Measurements from ENCODE around the gene ABHD15. TPM values are rescaled to one million over a fixed set of nuclear protein-coding genes. Genes with fewer than 3 reads are reported as not detected.

The ABHD15 gene
- total RNA-seq, 4 donors from 2014 or later: 6.8 to 18.3 (median 11.9) TPM

DNA sequence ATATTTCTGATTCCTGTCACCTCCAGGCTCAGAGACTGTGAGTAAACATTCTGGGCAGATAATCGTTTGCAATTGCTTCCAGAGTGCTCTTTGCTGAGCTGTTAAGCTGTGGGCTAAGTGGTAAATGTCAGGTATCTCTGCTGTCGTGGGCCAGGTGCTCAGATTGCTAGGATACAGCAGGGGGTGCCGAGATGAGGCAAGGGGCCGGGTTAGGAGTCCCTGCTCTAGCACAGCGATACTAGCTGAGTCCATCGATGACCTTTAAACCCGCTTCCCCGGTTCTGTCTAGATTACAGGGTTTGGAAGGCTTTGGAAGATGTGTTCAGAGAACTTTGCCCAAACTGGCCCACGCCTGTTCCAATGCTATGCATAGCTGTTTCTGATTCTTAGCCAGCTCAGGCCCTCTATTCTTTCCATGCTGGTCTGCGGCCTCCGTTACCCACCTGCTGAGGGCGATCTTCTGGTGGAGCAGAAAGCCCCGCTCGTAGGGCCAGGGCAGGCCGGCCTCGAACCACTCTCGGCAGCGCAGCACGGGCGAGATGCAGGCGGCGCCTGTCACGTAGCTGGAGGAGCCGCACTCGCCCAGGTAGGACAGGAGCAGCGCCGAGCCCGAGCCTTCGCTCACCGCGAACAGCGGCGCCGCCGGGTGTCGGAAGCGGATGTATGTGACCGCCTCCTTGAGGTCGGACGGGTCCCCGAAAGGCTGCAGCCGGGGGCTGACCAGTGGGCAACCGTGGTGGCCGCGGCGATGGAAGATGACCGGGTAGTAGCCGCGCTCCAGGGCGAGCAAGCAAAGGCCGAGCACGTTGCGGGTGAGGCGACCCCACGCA, 979 bp downstream of the ABHD15 start:
- Histone ChIP-seq H3K27ac (replicated peaks in 1 of 4) (peak overlapping the region; percentile 85 to 91 (median 89)), H3K27me3 (no peaks in the 10 kb centered on the region), H3K4me1 (peaks cover 32 to 73% (median 56%) of the 10 kb centered on the region in 4 donors), H3K36me3 (peaks cover 4 to 20% (median 11%) of the 10 kb centered on the region in 4 donors), H3K9me3 (no peaks in the 10 kb centered on the region), H3K4me3 (peak overlapping the region; percentile 68 to 78 (median 71))
- TF ChIP-seq POLR2A (IDR thresholded peaks at IDR 0.05; ENCODE audit: low read depth): no peak
- no peak for TF ChIP-seq EP300 (IDR thresholded peaks at IDR 0.05)
- TF ChIP-seq, protein P1, sequence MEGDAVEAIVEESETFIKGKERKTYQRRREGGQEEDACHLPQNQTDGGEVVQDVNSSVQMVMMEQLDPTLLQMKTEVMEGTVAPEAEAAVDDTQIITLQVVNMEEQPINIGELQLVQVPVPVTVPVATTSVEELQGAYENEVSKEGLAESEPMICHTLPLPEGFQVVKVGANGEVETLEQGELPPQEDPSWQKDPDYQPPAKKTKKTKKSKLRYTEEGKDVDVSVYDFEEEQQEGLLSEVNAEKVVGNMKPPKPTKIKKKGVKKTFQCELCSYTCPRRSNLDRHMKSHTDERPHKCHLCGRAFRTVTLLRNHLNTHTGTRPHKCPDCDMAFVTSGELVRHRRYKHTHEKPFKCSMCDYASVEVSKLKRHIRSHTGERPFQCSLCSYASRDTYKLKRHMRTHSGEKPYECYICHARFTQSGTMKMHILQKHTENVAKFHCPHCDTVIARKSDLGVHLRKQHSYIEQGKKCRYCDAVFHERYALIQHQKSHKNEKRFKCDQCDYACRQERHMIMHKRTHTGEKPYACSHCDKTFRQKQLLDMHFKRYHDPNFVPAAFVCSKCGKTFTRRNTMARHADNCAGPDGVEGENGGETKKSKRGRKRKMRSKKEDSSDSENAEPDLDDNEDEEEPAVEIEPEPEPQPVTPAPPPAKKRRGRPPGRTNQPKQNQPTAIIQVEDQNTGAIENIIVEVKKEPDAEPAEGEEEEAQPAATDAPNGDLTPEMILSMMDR (IDR thresholded peaks at IDR 0.05): peak in 1 of 3 experiments; percentile 4
- no peak for TF ChIP-seq POLR2AphosphoS5 (IDR thresholded peaks at IDR 0.05)
- no peak for DNase-seq (ENCODE audit: extremely low spot score)
- WGBS: 26% methylated on average over 25 of the region's 55 CpGs
- intact Hi-C loops (cut with DNase I): no loop called here

DNA sequence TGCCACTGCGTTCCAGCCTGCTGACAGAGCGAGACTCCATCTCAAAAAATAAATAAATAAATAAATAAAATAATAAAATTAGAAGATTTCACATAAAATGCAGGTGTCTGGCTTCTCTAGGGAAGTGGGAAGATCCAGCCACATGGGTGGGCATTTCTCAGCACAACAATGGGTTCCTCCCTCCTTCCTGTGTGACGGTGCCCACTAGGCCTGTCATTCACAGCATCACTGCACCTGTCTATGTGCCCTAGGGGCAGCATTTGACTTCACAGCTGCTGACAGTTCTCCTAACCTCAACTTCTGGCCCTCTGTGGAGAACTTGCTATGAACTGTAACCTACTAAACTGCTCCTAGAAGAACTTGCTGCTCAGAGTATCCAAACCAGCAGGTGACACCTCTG, 3.0 kb downstream of the ABHD15 start:
- peaks cover 22 to 55% (median 38%) of the 10 kb centered on the region in 4 donors for H3K4me1 ChIP-seq
- H3K27me3 ChIP-seq: no peaks in the 10 kb centered on the region
- DNase-seq (ENCODE audit: extremely low spot score): no peak
- H3K4me3 ChIP-seq: no peak overlapping the region
- H3K36me3 ChIP-seq: peaks cover 4 to 18% (median 11%) of the 10 kb centered on the region in 4 donors
- no peak for TF ChIP-seq EP300 (IDR thresholded peaks at IDR 0.05)
- TF ChIP-seq POLR2AphosphoS5 (IDR thresholded peaks at IDR 0.05): no peak
- WGBS: 93% methylated on average over 3 of the region's 3 CpGs
- intact Hi-C loops (cut with DNase I): no loop called here
- no peaks in the 10 kb centered on the region for H3K9me3 ChIP-seq
- no peak overlapping the region for H3K27ac ChIP-seq (replicated peaks in 1 of 4)

DNA sequence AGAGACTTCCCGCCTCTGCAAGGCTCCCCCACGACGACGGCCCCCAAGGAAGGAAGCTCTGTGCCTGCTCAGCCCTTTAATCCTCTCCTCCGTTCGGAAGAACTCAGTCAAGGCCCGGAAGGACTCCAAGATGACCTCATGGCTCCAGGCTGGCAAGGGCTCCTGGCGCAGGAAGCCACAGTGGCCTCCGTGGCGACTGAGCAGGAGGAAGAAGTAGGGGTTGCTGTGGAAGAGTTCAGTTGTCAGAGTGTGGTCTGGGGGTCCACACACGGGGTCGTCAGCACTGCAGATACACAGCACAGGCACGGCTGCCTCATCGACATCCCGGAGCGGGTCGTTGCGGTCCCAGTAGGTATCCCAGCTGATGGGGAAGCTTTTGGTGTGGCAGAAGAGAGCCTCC, 4.2 kb downstream of the ABHD15 start:
- Histone ChIP-seq H3K36me3 (peaks cover 4 to 18% (median 11%) of the 10 kb centered on the region in 4 donors), H3K27me3 (no peaks in the 10 kb centered on the region), H3K9me3 (no peaks in the 10 kb centered on the region), H3K4me1 (peaks cover 22 to 50% (median 36%) of the 10 kb centered on the region in 4 donors), H3K4me3 (no peak overlapping the region), H3K27ac (replicated peaks in 1 of 4) (peak overlapping the region in 1 of 4 donors; percentile 7)
- WGBS: 87% methylated on average over 17 of the region's 18 CpGs
- TF ChIP-seq, protein P1 (IDR thresholded peaks at IDR 0.05): no peak
- no peak for TF ChIP-seq POLR2A (IDR thresholded peaks at IDR 0.05; ENCODE audit: low read depth)
- DNase-seq (ENCODE audit: extremely low spot score): no peak
- intact Hi-C loops (cut with DNase I): no loop called here

GRCh38 chr17:29561554-29562517, 5.0 kb downstream of the ABHD15 start:
- Histone ChIP-seq H3K4me3 (no peak overlapping the region), H3K36me3 (peaks cover 4 to 18% (median 11%) of the 10 kb centered on the region in 4 donors), H3K27me3 (no peaks in the 10 kb centered on the region), H3K9me3 (no peaks in the 10 kb centered on the region), H3K4me1 (peaks cover 22 to 43% (median 34%) of the 10 kb centered on the region in 4 donors), H3K27ac (replicated peaks in 1 of 4) (peak overlapping the region in 2 of 4 donors; percentile 12 to 30)
- DNase-seq (ENCODE audit: extremely low spot score): no peak
- intact Hi-C loops (cut with DNase I): no loop called here
- WGBS: 71% methylated on average over 17 of the region's 17 CpGs
- TF ChIP-seq POLR2AphosphoS5 (IDR thresholded peaks at IDR 0.05) (no peak), EP300 (IDR thresholded peaks at IDR 0.05) (no peak), POLR2A (IDR thresholded peaks at IDR 0.05; ENCODE audit: low read depth) (no peak)
- TF ChIP-seq, protein P1 (IDR thresholded peaks at IDR 0.05): no peak

- WGBS: 83% methylated on average over 6 of the region's 6 CpGs
- TF ChIP-seq, protein P1 (IDR thresholded peaks at IDR 0.05): no peak
- TF ChIP-seq EP300 (IDR thresholded peaks at IDR 0.05) (no peak), POLR2AphosphoS5 (IDR thresholded peaks at IDR 0.05) (no peak), POLR2A (IDR thresholded peaks at IDR 0.05; ENCODE audit: low read depth) (no peak)
- Histone ChIP-seq H3K36me3 (peaks cover 4 to 18% (median 11%) of the 10 kb centered on the region in 4 donors), H3K4me1 (peaks cover 11 to 28% (median 20%) of the 10 kb centered on the region in 4 donors), H3K27ac (replicated peaks in 1 of 4) (no peak overlapping the region), H3K9me3 (no peaks in the 10 kb centered on the region), H3K4me3 (no peak overlapping the region), H3K27me3 (no peaks in the 10 kb centered on the region)
- intact Hi-C loops (cut with DNase I): no loop called here
- DNase-seq (ENCODE audit: extremely low spot score): no peak
Measured at GRCh38 chr17:29560316-29560715, 6.5 kb downstream of the ABHD15 start.
